HCT116 (cell line): ENCODE results near the gene LIPK.

Source experiments
- CEBPB ChIP-seq: IDR thresholded peaks from 2 replicates; pipeline ENCODE4 v1.6.1; 2012; ENCODE audit warnings: low read depth
- EZH2 ChIP-seq: fragments of 200-600 bp; sonication (generic); IDR thresholded peaks from 2 replicates; pipeline ENCODE4 v1.6.1; 2017; ENCODE audit warnings: antibody characterized with exemption, mixed run types
- POLR2A ChIP-seq: IDR thresholded peaks from 2 replicates; pipeline ENCODE4 v1.7.0; 2011; ENCODE audit warnings: borderline replicate concordance; ENCODE audit not compliant: insufficient read depth, insufficient read length; ENCODE audit errors: extremely low read depth
- POLR2AphosphoS5 ChIP-seq: IDR thresholded peaks from 2 replicates; pipeline ENCODE4 v1.6.1; 2011; ENCODE audit warnings: mild to moderate bottlenecking, low read depth, low read length, moderate library complexity
- SP1 ChIP-seq: IDR thresholded peaks from 2 replicates; pipeline ENCODE4 v1.6.1; 2012; ENCODE audit warnings: low read depth
- ZFX ChIP-seq: fragments of 450-650 bp; IDR thresholded peaks from 2 replicates; pipeline ENCODE4 v1.6.1; 2017
- TF ChIP-seq, protein P1 (sequence below), 3 experiments: fragments of 200-600 bp in 1 of 3; sonication (generic) in 1 of 3; IDR thresholded peaks in 2 of 3; conservative IDR thresholded peaks in 1 of 3; 2 replicates each; pipeline ENCODE4 v1.5.1; 2012 to 2017; ENCODE audit warnings: low read depth in 2 of 3, low read length in 2 of 3, antibody characterized with exemption in 1 of 3, borderline replicate concordance in 1 of 3, control low read depth in 1 of 3, mild to moderate bottlenecking in 1 of 3, mixed read lengths in 1 of 3, mixed run types in 1 of 3, moderate library complexity in 1 of 3; ENCODE audit not compliant: insufficient read depth in 1 of 3
- TF ChIP-seq, protein P2 (sequence below): IDR thresholded peaks from 2 replicates; pipeline ENCODE4 v1.6.1; 2012; ENCODE audit warnings: low read depth

DNA sequence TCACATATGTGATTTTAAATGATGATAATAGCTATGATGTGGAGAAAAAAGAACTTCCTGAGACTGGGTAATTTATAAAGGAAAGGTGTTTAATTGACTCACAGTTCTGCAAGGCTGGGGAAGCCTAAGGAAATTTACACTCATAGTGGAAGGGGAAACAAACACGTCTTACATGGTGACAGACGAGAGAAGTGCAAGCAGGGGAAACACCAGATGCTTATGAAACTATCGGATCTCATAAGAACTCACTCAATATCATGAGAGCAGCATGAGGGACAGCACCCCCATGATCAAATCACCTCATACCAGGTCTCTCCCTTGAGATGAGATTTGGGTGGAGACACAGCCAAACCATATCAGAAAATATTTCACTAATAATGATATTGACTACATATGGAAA lies 49.7 kb downstream of the LIPK start:
- TF ChIP-seq EZH2 (no peak), SP1 (no peak), ZFX (no peak), POLR2AphosphoS5 (no peak), POLR2A (no peak), CEBPB (no peak)
- TF ChIP-seq, protein P1, sequence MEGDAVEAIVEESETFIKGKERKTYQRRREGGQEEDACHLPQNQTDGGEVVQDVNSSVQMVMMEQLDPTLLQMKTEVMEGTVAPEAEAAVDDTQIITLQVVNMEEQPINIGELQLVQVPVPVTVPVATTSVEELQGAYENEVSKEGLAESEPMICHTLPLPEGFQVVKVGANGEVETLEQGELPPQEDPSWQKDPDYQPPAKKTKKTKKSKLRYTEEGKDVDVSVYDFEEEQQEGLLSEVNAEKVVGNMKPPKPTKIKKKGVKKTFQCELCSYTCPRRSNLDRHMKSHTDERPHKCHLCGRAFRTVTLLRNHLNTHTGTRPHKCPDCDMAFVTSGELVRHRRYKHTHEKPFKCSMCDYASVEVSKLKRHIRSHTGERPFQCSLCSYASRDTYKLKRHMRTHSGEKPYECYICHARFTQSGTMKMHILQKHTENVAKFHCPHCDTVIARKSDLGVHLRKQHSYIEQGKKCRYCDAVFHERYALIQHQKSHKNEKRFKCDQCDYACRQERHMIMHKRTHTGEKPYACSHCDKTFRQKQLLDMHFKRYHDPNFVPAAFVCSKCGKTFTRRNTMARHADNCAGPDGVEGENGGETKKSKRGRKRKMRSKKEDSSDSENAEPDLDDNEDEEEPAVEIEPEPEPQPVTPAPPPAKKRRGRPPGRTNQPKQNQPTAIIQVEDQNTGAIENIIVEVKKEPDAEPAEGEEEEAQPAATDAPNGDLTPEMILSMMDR (IDR thresholded peaks at IDR 0.05 in 2 of 3, conservative IDR thresholded peaks at IDR 0.05 in 1 of 3; ENCODE audit: borderline replicate concordance in 1 of 3, insufficient read depth in 1 of 3, low read depth in 2 of 3, low read length in 2 of 3), result no peak
- TF ChIP-seq, protein P2, sequence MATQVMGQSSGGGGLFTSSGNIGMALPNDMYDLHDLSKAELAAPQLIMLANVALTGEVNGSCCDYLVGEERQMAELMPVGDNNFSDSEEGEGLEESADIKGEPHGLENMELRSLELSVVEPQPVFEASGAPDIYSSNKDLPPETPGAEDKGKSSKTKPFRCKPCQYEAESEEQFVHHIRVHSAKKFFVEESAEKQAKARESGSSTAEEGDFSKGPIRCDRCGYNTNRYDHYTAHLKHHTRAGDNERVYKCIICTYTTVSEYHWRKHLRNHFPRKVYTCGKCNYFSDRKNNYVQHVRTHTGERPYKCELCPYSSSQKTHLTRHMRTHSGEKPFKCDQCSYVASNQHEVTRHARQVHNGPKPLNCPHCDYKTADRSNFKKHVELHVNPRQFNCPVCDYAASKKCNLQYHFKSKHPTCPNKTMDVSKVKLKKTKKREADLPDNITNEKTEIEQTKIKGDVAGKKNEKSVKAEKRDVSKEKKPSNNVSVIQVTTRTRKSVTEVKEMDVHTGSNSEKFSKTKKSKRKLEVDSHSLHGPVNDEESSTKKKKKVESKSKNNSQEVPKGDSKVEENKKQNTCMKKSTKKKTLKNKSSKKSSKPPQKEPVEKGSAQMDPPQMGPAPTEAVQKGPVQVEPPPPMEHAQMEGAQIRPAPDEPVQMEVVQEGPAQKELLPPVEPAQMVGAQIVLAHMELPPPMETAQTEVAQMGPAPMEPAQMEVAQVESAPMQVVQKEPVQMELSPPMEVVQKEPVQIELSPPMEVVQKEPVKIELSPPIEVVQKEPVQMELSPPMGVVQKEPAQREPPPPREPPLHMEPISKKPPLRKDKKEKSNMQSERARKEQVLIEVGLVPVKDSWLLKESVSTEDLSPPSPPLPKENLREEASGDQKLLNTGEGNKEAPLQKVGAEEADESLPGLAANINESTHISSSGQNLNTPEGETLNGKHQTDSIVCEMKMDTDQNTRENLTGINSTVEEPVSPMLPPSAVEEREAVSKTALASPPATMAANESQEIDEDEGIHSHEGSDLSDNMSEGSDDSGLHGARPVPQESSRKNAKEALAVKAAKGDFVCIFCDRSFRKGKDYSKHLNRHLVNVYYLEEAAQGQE, result no peak
